ENCODE results near the gene DIPK1B.

- TF ChIP-seq CTCF (IDR thresholded peaks at IDR 0.05 in 8 of 11, conservative IDR thresholded peaks at IDR 0.05 in 3 of 11), result no peak
- TF ChIP-seq POLR2A (IDR thresholded peaks at IDR 0.05), result no peak
- TF ChIP-seq POLR2AphosphoS5 (IDR thresholded peaks at IDR 0.05), result no peak
Measured at GRCh38 chr9:136691316-136692184, 20.8 kb upstream of the DIPK1B start.
